ENCODE data around the gene UMAD1.

- TF ChIP-seq TCF4 (CRISPR knock-in tag; IDR thresholded peaks at IDR 0.05; ENCODE audit: borderline replicate concordance) (no peak), ESRRG (CRISPR knock-in tag; IDR thresholded peaks at IDR 0.05) (no peak), PPARA (CRISPR knock-in tag; IDR thresholded peaks at IDR 0.05; ENCODE audit: borderline replicate concordance) (no peak), CSDC2 (CRISPR knock-in tag; IDR thresholded peaks at IDR 0.05) (no peak)
These were observed 155.1 kb downstream of the UMAD1 start for GRCh38 chr7:7795630-7796121.

Data from SK-N-SH treated with all-trans-retinoic acid at 6 μM for 48 hours (cell line).